ENCODE results near the gene NPEPL1. TPM values are rescaled to one million over a fixed set of nuclear protein-coding genes. Genes with fewer than 3 reads are reported as not detected.
"Not testable (repeated sequence)": the region's sequence is repeated elsewhere in the genome, so short reads cannot be mapped to it uniquely, and the experiment has no call there.

NPEPL1 gene
- polyA plus RNA-seq, 12 donors: 29.9 to 52.4 (median 38.1) TPM; not detected in 1

DNA sequence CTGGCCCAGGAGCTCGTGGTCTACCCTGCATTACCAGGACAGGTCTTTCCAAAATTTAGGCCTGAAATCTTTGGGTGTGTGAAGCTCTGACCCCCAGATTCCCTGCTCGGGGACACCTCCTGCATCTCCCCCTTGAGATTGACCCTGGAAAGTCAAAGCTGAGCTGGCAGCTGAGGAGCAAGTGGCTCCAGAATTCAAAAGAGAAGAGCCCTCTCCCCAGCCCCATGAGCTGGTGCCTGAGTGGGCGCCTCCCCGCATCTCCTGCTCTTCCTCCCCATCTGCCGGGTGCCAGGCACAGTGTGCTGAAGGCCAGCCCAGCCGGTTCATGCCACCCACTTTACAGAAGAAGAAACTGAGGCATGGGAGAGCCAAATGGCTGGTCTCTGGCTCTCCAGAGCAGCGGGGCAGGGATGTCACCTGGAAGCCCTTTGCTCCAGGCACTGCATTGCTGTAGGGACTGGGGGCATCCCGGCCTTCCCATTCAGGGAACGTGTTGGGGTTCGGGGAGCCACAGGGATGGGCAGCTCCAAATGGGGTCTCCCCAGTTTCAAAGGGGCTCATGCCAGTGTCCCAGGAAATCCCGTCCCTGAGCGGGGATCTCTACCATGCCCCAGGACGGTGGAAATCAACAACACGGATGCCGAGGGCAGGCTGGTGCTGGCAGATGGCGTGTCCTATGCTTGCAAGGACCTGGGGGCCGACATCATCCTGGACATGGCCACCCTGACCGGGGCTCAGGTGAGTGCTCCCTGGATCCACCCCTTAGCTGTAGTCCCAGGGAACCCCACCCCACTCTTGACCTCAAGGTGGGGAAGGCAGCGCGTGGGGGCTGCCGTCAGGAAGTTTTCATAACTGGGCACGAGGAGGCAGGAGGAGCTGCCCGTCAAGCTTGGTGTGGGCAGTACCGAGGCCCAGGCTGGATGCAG is 20.5 kb downstream of the NPEPL1 start:
- DNase-seq: no peak

DNA sequence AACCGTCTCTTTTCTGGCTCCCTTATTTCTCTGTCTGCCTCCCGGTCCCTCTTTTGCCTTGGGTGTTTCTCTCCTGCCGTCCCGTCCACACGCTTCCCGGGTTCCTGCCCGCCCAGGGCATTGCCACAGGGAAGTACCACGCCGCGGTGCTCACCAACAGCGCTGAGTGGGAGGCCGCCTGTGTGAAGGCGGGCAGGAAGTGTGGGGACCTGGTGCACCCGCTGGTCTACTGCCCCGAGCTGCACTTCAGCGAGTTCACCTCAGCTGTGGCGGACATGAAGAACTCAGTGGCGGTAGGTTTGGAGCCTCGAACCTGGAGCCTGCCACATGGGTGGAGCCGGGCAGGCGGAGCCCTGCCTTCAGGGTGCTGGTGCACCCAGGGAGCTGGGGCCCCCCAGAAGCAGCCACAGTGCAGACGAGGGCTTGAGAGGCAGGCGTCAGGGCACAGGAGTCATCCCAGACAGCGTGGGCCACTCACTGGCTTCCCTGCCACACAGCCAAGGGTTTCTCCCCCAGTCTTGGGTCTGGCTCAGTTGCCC is 21.3 kb downstream of the NPEPL1 start:
- no peak for DNase-seq

DNA sequence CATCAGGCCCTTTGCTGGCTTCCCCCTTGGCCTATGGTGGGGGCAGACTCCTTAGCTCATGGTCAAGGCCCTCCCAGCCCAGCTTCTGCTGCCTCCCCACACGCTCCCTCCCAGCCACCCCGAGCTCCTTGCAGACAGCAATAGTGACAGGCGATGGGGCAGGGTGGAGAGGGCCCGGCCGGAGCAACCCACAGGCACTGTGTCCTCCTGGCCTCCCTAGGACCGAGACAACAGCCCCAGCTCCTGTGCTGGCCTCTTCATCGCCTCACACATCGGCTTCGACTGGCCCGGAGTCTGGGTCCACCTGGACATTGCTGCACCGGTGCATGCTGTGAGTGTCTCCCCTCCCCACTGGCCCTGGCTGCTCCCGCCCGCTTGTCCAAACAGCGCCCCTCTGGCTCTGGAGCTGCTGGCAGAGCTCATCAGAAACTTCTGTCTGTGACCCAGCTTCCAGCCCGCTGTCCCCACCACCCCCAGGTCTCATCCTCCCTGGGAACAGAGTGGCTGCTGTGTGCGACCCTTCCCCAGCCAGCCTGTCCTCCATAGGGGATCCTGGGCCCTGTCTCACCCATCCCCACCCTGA is 21.8 kb downstream of the NPEPL1 start:
- DNase-seq: no peak

DNA sequence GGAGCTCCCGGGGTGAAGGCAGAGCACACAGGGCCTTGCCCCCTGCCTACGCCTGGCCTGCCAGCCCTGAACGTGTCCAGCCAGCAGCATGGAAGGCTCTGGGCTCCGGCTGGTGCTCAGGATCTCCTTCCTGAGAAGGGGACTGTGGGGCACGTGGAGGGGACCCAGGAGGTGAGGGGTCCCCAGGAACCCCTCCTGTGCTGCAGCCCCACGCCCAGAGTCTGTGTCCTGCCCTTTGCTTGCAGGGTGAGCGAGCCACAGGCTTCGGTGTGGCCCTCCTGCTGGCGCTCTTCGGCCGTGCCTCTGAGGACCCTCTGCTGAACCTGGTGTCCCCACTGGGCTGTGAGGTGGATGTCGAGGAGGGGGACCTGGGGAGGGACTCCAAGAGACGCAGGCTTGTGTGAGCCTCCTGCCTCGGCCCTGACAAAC is 22.3 kb downstream of the NPEPL1 start:
- DNase-seq: no peak

DNA sequence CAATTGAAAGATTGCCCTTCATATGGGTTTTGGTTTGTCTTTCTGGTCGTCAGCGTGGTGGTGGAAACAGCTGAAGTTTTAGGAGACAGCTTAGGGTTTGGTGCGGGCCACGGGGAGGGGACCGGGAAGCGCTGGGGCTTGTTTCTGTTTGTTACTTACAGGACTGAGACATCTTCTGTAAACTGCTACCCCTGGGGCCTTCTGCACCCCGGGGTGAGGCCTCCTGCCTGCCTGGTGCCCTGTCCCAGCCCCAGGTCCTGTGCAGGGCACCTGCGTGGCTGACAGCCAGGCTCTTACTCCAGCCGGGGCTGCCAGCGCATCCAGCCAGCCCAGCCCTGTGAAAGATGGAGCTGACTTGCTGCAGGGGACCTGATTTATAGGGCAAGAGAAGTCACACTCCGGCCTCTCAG is 22.8 kb downstream of the NPEPL1 start:
- DNase-seq: no peak

DNA sequence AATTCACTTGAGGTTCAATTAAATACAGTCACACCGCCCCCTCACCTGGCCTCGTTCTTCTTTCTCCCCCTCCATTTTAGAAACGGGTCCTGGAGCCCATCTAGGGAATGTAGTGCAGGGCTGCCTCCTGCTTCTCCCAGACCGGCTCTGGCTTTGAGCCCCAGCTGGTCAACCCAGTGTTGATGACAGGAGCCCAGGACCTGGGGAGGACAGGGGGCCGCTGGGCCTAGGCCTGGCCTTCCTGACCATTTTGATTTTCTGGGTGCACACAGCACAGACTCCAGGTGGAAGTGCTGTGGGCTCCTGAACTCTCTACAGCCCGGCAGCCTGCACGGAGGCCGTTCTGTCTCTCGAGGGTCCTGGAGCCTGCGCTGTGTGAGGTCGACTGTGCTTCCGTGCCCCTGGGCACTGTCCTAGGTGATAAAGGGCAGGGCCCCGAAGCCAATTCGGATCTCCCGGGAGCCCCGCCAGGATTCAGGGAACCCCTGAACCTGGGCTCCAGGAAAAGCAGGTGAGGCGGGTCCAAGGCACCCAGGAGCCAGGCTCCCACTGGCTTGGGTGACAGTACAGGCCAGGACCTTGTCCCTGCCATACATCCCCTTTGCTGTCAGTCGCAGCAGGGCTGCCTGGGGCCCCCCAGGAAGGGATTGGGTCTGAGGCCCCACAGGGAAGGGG is 23.3 kb downstream of the NPEPL1 start:
- DNase-seq: no peak

DNA sequence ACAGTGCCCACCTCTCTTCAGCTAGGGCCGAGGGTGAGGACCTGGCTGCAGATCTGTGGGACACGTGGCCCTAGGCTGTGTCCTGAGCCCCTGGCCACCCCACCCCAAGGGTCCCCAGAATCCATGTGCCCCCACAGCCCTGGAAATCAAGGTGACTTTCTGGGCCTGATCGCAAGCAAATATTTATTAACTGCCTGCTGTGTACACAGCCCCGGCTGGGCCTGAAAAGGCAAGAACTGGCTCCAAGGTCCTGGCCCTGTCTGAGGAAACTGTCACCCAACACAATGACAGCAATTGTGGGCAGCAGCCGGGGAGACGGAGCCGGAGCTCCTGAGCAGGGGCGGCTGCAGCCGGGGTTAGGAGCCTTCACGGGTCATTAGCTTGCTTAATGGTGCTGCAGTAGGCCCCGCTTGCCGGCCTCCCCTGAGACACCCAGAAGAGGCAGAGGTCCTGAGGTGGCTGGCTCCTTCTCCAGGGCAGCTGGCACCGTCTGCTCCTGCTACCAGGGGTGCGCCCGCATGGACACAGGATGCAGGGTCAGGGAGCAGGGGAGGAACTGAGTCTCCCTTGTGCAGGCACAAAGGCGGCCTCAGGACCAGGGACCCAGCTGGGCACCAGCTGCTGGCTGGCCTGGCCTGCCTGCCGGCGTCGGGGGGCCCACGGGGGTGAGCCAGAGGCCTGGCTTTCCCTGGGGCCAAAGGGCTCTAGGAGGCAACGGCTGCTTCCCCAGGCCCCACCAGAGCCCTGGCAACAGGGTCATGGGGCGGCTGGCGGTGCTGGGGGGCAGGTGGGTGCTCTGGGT is 24.1 kb downstream of the NPEPL1 start:
- DNase-seq: no peak

DNA sequence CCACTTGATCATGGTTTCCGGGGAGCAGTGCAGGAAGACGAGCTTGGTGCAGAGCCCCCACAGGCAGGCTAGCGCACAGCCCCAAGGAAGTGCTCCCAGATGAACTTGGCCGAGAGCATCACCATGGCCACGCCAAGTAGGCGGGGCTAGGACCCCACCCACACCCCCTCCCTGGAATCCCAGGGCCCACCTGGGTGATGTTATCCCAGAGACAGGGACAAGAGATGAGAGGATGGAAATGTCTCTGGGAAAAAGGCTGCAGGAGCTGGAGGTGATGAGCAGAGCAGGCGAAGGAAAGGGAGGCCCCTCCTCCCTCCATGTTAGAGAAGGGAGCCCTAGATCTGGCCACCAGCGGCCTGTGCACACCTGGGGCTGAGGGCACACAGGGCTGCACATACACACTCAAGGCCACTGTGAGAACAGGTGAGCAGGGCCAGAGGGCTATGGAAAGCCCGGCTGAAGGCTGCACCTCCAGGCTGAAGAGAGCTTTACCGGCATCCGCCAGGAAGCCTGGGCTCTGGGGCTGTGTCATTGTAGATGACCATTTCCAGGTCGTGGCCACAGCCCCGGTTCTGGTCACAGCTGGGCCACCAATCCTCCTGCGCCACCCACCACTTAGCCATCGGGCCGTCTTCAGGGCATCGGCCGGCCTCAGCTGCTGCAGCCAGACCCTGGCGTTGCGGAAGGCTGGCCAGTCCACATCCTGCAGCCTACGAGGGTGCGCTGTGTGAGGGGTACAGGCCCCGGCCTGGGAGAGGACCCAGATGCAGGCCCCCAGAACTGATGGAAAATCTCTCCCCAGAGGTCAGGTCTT is 24.9 kb downstream of the NPEPL1 start:
- DNase-seq: no peak

DNA sequence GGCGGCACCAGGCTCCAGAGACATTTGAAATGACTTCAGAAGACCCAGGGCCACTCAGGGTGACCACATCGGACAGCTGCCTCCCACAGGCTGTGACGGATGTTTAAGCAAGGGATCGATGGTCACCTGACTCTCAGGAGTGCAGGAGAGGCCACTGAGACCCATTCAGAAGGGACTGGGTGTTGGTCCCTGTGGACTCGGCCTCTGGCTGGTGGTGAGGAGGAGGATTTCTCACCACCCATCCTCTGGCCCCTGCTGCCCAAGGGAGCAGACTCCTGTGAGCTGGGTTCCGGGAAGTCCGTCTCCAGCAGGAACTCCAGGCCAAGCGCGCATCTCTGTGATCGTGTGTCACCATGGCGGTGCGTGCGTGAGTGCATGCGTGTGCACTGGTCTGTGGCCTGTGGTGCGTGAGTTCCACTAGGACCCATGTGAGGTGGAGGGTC is 25.5 kb downstream of the NPEPL1 start:
- no peak for DNase-seq

DNA sequence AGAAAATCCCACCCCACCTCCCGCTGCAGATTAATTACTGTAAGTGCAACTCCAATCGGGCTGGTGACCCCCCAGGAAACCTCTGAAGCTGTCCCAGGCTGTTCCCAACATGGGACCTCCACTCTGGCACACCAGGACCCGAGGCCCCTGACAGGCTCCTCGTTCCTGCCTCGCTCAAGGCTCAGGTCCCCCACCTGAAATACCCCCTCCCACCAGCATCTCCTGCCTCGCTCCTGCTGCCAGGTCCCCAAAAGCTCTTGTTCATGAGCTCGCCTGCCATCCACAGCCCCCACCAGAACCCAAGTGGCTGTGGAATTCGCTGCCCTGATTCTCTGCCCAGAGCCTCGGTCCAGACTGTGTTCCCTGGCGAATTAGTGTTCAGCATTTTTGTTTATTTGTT is 26.1 kb downstream of the NPEPL1 start:
- DNase-seq: no peak

DNA sequence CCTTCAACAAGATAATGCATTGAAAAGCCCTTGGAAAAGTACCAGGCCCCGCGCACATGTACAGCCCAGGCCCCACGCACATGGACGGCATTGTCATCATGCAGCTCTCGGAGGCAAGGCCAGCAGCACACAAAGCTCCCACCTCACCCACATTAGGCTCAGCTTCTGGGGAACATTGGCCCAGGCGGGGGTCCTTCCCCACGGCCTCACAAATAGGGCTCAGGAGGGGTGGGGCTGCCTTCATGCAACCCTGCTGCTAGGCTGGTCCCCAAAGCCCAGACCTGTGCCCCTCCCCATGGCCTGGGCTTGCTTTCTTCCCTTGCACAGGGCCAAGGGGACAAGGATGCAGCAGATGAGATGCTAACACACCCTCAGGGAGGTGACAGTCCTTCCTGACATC is 26.7 kb downstream of the NPEPL1 start:
- no peak for DNase-seq

DNA sequence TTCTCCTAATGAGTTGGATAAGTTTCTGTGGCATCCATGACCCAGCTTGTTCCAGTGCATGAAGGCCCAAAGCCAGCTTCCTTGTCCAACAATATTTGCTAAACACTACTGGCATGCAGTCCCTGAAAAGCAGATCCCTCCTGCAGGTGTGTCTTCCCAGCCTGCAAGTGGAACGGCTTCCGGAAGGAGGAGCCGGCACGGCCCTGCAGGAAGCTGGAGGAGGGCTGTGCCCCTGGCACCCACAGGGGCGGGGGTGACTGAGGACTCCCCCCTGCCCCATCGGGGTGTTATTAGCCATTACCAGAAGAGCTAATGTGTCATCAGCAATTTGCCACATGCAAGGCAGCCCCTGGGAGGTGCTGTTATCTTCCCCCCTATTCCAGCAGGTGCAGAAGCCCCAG is 27.4 kb downstream of the NPEPL1 start:
- no peak for DNase-seq

DNA sequence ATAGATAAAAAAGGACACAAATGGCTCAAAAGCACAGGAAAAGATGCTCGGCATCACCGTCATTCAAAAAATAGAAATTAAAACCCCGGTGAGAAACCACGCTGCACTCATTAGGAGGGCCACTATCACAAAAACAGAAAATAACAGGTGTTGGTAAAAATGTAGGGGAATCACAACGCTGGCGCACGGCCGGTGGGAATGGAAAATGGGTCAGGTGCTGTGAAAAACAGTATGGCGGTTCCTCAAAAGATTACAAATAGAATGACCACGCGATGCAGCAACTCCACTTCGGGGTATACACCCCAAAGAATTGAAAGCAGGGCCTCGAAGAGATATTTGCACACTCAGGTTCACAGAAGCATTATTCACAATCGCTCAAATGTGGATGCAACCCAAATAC is 28.3 kb downstream of the NPEPL1 start:
- DNase-seq: no peak

DNA sequence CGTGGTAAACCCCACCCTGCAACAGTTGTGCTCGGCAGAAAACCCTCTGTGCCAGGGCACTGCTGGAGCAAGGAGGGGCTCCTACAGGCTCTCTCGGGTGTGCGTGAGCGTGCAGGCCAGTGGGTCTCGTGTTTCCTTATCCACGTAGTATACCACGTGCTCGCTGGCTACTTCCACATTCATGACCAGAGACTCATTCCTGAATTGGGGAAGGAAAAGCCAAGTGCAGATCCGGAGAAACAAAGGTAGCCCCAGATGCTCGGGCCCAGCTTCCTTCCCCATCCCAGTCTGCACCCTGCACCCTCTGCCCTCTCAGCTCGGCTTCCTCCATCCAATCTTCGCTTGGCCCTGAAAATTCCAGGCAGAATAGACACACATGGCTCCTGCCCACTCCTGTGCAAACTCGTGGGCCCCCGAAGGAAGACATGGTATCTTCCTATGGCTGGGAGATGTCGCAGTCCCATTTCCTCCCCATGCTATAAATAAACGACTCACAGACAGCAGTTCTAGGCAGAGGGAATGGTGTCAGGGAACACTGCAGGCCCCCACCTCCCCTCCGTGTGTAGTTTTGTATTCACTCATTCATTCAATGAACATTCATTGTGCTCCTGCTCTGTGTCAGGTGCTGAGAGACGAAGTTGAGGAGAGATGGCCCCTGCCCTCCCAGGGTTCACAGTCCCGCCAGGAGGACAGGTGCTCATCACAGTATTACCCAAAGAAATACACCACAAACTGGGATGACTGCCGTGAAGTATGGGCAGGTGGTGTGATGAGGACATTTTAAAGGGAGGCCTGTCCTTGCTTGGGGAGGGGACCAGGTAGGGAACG is 29.6 kb downstream of the NPEPL1 start:
- no peak for DNase-seq

DNA sequence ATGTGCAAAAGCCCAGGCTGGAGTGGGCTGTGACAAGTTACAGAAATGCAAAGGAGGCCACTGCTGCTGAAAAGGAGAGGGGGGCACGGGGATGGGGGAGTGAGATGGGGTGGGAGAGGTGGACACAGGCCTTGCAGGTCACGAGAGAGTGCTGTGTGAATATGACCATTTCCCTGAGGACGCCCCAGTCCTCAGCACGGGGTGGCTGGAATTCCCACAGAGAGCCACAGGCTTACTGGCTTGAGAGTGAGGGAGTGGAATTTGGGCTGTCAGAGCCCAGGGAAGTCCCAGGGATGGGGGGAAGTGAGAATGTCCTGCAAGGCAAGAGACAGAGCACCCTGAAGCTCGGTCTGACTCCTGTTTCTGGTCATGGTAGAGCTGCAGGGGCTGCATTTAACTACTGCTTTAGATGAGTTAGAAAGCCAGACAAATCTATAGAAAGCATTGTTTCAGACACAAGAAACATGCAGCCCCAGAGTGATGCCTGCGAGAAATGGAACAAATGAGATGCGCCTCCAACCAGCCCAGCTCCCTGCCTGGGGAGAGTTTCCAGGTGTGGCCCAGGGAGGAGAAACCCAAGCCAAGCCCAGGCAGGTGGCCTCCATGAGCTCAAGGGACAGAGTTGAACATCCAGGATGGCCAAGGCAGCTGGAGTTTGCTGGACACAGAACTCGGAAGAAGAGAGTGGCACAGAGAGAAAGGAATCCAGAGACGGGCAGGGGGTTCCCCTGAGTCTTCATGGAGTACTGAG is 30.5 kb downstream of the NPEPL1 start:
- DNase-seq: no peak

DNA sequence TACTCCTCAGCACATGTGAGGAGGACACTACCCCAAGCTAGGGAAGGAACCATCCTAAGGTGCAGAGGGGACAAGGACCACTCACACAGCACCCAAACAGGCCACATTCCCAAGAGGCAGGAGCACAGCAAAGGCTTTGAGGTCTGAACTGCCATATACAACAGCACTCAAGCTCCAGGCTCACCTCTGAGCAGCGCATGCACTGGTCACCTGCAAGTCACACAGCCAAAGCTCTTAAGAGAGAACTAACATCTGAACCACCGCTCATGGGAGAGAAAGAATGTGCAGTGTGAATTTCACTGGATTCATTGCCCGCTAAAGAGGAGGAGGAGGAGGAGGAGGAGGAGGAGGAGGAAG is 31.0 kb downstream of the NPEPL1 start:
- DNase-seq: no peak

DNA sequence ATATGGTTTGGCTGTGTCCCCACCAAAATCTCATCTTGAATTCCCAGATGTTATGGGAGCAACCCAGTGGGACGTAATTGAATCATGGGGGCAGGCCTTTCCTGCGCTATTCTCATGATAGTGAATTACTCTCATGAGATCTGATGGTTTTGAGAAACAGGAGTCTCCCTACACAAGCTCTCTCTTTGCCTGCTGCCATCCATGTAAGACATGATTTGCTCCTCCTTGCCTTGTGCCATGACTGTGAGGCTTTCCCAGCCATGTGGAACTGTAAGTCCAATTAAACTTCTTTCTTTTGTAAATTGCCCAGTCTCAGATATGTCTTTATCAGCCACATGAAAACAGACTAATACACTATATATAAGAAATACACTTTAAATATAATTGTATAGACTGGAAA is 33.6 kb downstream of the NPEPL1 start:
- DNase-seq: not testable (repeated sequence)

DNA sequence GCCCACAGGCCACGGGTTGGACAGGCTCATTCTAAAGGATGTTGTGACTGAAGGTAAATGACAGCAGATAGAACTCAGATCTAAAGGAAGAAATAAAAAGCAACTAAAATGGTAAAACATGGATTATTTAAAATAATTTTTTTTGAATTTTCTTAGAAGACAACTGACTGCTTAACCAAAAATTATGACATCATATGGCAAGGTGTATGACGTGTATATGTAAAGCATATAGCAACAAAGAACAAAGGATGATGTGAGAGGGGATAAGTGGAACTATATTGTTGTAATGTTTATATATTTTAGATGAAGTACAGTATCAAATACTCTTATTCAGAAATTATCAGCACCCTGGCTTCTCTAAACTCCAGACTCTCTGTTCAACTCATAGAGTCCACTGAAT is 38.6 kb downstream of the NPEPL1 start:
- no peak for DNase-seq

DNA sequence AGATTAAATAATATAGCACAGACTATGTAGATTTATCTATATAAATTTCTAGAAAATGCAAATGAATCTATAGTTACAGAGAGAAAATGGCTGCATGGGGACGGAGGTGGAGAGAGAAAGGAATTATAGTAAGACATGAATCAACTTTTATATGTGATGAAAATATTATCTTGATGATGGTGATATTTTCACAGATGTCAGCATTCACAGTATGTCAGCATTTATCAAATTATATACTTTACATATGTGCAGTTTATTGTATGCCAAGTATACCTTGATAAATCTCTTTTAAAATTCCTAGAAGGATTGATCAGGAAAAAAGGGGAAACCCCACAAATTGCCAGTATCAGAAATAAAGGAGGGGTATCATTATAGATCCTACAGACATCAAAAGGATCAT is 44.6 kb downstream of the NPEPL1 start:
- no peak for DNase-seq

All from muscle of arm (tissue), 12 donors.